DMS79 treated with DMSO at 0.1 percent for 48 hours (cell line): ENCODE measurements around the gene GOLGA2.

Source experiments
- DNase-seq: peaks from one replicate; lab custom pipeline; 2025; lab: John Stamatoyannopoulos, UW

GOLGA2 gene

GRCh38 chr9:128275198-128276007 is at the start of gene GOLGA2:
Gene GOLGA2, minus strand, starts transcription at chr9:128276007. Its CDS starts 31 bp downstream, at chr9:128275976.
- no peak for DNase-seq

DNA sequence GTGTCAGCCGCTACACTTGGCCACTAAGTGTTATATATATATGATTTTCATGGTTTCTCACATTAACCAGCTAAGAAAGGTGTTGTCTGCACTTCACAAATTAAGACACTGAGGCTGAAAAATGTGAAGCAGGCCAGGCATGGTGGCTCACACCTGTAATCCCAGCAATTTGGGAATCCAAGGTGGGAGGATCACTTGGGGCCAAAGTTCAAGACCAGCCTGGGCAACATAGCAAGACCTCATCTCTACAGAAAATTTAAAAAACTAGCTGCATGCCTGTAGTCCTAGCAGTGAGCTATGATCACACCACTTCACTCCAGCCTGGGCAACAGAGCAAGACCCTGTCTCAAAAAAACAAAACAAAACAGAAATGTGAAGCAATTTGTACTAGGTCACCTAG is 48.6 kb upstream of the GOLGA2 start:
- DNase-seq = no peak

DNA sequence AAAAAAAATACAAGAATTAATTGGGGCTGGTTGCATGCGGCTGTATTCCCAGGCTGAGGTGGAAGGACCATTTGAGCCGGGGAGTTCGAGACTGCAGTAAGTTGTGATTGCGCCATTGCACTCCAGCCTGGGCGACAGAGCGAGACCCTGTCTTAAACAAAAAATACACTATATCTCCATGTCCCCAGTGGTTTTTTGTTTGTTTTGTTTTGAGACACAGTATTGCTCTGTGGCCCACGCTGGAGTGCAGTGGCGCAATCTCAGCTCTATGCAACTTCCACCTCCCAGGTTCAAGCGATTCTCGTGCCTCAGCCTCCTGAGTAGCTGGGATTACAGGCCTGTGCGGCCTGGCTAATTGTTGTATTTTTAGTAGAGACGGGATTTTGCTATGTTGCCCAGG is 48.0 kb upstream of the GOLGA2 start:
- no peak for DNase-seq

DNA sequence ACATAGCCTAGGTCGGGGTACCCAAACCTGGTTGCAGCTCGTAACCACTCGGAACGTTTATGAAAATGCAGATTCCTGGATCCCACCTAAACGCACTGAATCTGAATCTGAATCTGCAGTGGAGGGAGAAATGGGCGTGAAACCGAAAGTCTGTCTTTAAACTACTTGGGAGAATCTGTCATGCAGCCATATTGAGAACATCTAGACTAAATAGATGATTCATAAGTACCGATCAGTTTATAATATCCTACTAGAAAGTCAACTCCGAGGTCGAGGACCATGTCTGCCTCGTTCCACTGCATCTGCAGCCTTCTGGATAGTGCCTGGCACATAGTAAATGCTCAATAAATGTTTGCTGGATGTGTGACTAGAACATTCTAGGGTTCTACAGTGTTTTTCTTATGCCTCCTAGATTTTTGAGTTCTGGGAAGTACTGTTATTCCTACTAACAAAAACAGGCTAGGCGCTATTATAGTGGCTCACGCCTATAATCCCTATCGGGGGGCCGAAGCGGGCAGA is 47.5 kb upstream of the GOLGA2 start:
- DNase-seq = no peak

DNA sequence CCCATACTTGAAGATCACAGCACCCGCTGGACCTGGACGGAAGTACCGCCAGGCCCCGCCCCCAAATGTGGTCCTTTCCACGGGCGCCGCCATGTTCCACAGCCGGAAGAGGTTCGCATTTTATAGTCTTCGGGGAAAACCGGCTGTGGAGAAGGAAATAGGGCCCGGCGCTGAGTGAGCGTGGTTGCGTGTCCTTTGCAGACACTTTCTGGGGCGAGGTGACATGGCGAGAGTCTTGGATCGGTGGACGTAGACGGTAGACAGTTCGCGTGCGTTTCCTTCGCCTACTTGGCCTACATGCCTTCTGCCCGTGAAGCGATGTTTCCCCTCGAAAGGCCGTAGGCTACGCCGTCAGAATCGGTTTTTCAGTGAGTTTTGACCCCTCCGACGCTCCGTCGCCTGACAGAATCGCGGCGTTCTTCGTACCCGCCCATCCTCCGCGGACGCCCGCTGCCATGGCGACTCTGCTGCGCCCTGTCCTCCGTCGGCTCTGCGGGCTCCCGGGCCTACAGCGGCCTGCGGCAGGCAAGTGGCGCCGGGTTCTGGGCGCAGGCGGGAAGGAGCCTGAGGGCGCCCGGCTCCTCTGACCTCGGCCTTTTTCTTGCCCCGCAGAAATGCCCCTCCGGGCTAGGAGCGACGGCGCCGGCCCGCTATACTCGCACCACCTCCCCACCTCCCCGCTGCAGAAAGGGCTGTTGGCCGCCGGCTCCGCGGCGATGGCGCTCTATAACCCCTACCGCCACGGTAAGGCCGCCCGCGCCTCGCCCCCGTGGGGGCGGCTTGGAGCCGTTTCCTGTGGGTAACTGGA is 46.8 kb upstream of the GOLGA2 start, which contains the start of the genes COQ4 and TRUB2:
Gene COQ4 (plus strand): TSS at position 436 of the 808 bp plus-strand sequence. CDS start 20 bp downstream, at position 456.
Gene TRUB2 (minus strand): TSS at position 44 of the 808 bp plus-strand sequence. CDS start 39 bp downstream, at position 5.
- peak; percentile 94 for DNase-seq

- no peak for DNase-seq
Observed at GRCh38 chr9:128321879-128322403, 46.1 kb upstream of the GOLGA2 start.

- no peak for DNase-seq
Observed at GRCh38 chr9:128321343-128321742, 45.5 kb upstream of the GOLGA2 start.

DNA sequence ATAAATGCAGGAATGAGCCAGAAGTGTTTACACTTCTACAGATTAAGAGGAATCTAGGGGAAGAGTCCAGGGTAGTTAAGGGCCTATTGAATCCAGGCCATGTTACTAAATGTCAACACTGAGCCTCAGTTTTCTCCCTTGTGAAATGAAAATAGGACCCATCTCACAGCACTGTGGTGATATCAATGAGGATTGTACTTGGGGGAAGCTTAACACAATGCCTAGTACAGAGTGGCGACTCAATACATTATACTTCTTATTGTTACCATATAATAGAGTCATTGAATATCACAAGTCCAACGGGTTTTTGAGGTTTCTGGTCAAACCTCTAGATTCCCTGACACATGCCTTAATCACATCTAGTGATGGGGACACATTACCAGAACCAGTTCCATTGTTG is 41.8 kb upstream of the GOLGA2 start:
- DNase-seq = no peak

- no peak for DNase-seq
Observed at GRCh38 chr9:128316421-128316820, 40.6 kb upstream of the GOLGA2 start.

- no peak for DNase-seq
Observed at GRCh38 chr9:128314697-128315096, 38.9 kb upstream of the GOLGA2 start.

DNA sequence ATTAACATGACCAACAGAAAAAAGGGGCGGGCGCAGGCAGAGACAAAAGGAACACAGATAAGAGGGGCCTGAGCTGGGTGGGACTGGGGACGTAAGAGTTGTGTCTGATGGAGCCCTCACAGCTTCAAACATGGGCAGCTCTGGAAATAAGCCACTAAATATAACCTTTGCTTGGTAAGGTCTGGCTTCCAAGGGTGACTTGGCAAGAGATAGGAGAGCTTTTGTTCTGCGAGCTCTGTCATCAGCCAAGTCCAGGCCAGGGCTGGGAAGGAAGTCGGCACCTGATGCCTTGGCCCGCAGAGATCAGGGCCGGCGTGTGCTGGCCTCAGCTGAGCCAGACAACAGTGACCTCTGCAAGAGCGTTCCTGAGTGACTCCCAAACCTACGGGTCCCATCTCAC is 34.7 kb upstream of the GOLGA2 start:
- DNase-seq = no peak

DNA sequence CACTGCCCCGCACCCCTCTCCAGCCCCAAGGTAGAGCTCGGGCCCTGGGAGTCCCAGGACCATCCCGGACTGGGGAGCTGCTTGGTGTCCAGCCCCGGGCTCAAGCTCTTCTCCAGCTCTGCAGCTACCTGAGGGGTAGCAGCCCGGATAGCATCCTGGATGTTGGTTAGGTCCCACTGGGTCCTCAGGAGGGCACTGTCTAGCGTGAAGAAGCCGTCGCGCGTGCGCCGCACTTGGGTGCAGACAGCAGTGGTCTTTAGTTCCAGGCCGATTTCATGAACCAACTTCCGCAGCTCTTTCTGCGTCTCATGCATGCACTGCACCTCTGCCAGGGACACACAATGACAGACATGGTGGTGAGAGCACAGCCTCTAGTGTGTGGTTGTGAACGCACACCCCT is 33.7 kb upstream of the GOLGA2 start:
- DNase-seq = no peak

DNA sequence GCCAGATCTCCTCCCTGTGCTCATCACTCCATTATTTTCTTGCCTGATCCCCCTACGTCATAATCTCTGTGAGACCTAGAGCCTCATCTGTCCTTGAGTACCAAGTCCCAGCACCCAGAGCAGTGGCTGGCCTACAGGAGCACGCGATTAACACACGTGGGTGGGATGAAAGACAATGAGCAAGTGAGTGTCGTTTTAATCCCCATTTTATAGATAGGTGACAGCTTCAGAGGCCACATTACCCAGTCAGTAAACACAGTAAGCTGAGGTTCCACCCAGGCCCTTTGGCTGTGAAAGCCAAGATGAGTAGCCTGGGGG is 29.1 kb upstream of the GOLGA2 start:
- no peak for DNase-seq

DNA sequence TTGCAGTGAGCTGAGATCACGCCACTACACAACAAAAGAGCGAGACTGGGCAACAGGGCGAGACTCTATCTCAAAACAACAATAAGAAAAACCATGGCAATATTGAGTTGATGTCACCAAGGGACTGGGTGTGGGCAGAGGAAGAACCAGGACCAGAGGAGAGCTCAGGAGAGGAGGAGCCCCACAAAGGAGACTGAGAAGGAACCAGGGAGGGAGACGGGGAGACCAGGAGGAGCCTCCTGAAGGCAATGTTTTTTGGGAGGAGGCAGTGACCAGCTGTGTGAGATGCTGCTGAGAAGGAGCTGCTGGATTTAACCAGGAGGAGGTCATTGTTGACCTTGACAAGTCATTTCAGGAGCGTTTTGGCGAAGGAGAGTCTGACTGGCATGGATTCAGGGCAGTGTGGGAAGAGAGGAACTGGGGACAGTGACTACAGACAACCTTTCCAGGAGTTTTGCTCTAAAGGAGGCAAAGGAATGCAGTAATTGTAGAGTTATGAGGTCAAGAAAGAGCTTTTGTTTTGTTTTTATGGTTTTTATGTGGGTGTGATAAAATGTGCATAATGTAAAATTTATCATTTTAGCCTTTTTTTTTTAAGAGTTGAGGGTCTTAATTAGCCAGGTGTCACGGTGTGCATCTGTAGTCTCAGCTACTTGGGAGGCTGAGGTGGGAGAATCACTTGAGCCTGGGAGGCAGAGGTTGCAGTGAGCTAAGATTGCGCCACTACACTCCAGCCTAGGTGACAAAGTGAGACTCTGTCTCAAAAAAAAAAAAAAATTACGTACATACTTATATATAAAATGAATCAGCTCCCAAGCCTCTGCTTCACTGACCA is 28.5 kb upstream of the GOLGA2 start:
- no peak for DNase-seq

GRCh38 chr9:128298535-128299482 is 23.0 kb upstream of the GOLGA2 start:
- DNase-seq = no peak

DNA sequence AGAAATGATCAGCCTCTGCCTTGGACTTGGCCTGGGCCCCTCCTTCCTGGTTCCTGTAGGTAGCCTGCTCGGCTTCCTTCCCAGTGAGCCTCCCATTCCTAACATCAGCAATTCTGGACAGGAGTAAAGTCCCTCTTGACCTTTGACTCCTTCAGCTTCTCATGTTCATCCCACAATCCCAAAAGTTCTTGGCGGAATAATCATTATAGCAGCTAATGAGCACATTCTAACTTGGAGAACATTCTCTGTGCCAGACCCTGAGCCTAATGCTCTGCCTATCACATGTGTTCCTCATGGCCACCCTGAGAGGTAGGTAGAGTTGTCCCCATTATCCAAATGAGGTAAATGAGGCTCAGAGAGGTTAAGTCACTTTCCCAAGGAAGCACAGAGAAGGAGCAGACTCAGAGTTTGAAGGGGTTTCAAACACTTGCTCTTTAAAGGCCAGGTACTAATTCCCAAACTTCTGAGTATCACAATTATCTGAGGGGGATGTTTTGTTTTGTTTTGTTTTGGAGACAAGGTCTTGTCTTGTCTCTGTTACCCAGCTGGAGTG is 21.5 kb upstream of the GOLGA2 start:
- DNase-seq = no peak

DNA sequence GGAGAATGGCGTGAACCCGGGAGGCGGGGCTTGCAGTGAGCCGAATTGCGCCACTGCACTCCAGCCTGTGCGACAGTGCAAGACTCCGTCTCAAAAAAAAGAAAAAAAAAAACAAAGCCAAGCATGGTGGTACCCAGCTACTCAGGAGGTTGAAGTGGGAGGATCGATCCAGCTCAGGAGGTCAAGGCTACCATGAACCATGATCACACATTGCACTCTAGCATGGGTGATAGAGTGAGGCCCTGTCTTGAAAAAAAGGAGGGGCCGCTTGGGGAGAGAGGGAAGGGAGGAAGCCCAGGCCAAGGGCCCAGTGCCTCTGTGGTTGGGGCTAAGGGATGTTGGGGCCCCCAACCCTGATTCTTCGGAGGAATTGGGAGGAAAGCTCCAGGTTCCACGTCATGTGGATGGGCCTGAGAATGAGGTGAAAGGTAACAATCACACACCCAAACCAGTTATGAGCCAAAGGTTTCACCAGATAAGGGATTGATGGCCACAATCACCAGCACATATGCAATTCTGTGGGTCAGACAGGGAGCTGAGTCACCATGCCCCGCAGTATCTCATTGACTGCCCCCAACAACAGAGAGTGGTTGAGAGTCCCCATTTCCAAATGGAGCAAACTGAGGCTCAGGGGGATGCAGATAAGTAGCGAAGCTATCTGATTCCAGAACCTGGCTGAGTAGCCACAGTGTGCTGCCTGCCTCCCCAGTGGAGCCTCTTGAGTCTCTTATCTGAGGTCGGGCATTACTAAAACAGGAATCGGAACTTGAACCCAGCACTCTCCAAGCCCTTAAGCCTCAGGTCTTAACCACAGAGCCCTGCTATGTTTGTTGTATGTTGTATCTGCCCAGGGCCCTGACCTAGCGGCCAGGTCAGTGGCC is 20.8 kb upstream of the GOLGA2 start:
- DNase-seq = no peak

- no peak for DNase-seq
Observed at GRCh38 chr9:128294142-128294541, 18.3 kb upstream of the GOLGA2 start.

GRCh38 chr9:128293091-128293490 is 17.3 kb upstream of the GOLGA2 start:
- no peak for DNase-seq
